GM23248 (cell line): Measurements from ENCODE around the gene SGPP2. TPM values are rescaled to one million over a fixed set of nuclear protein-coding genes. Genes with fewer than 3 reads are reported as not detected.

Experiments
- DNase-seq: peaks from one replicate; pipeline ENCODE4 v3.0.0-alpha.2; 2015
- H2AFZ ChIP-seq: fragments of 200-600 bp; sonication (generic); 2 replicates; pipeline ENCODE4 v1.6.1; 2016; ENCODE audit warnings: antibody characterized with exemption
- H3F3A ChIP-seq: fragments of 200-600 bp; sonication (generic); 2 replicates; pipeline ENCODE4 v1.6.1; 2016; ENCODE audit warnings: mild to moderate bottlenecking, antibody characterized with exemption, mixed run types; ENCODE audit not compliant: insufficient read depth
- H3K27ac ChIP-seq: fragments of 200-600 bp; sonication (generic); 2 replicates; pipeline ENCODE4 v1.5.1; 2016; ENCODE audit warnings: mild to moderate bottlenecking
- H3K27me3 ChIP-seq: fragments of 200-600 bp; sonication (generic); replicated peaks from 2 replicates; pipeline ENCODE4 v1.6.1; 2016; ENCODE audit warnings: mild to moderate bottlenecking; ENCODE audit not compliant: insufficient read depth
- H3K36me3 ChIP-seq: fragments of 200-600 bp; sonication (generic); 2 replicates; pipeline ENCODE4 v1.6.1; 2016; ENCODE audit warnings: low read depth, mild to moderate bottlenecking
- H3K4me1 ChIP-seq: fragments of 200-600 bp; sonication (generic); 2 replicates; pipeline ENCODE4 v1.6.1; 2016; ENCODE audit warnings: mild to moderate bottlenecking; ENCODE audit not compliant: insufficient read depth
- H3K4me2 ChIP-seq: fragments of 200-600 bp; sonication (generic); one replicate; pipeline ENCODE4 v1.6.1; 2016; ENCODE audit warnings: mild to moderate bottlenecking; ENCODE audit not compliant: unreplicated experiment
- H3K4me3 ChIP-seq: fragments of 200-600 bp; sonication (generic); 2 replicates; pipeline ENCODE4 v1.5.1; 2016; ENCODE audit warnings: mild to moderate bottlenecking
- H3K79me2 ChIP-seq: fragments of 200-600 bp; sonication (generic); 2 replicates; pipeline ENCODE4 v1.6.1; 2016; ENCODE audit warnings: mild to moderate bottlenecking; ENCODE audit not compliant: insufficient read depth
- H3K9ac ChIP-seq: fragments of 200-600 bp; sonication (generic); 2 replicates; pipeline ENCODE4 v1.6.1; 2016; ENCODE audit warnings: mild to moderate bottlenecking
- H3K9me2 ChIP-seq: fragments of 200-600 bp; sonication (generic); 2 replicates; pipeline ENCODE4 v1.6.1; 2016; ENCODE audit warnings: mixed run types, mild to moderate bottlenecking, moderate library complexity; ENCODE audit not compliant: insufficient read depth
- H3K9me3 ChIP-seq: fragments of 200-600 bp; sonication (generic); one replicate; pipeline ENCODE4 v1.6.1; 2017; ENCODE audit warnings: low read depth
- H4K20me1 ChIP-seq: fragments of 200-600 bp; sonication (generic); 2 replicates; pipeline ENCODE4 v1.6.0; 2016; ENCODE audit not compliant: insufficient read depth
- EZH2 ChIP-seq: fragments of 200-600 bp; sonication (generic); IDR thresholded peaks from 2 replicates; pipeline ENCODE4 v1.6.1; 2018; ENCODE audit warnings: antibody characterized with exemption, mild to moderate bottlenecking; ENCODE audit not compliant: insufficient read depth, poor library complexity, severe bottlenecking
- EZH2phosphoT487 ChIP-seq: fragments of 200-600 bp; sonication (generic); IDR thresholded peaks from 2 replicates; pipeline ENCODE4 v1.6.1; 2018; ENCODE audit warnings: antibody characterized with exemption, moderate library complexity, mild to moderate bottlenecking, low read depth; ENCODE audit not compliant: insufficient read depth
- WGBS, 2 experiments: methylation state at CpG; one replicate each; pipeline ENCODE4 v1.1.6; 2015 to 2017; ENCODE audit warnings: low lambda C conversion rate in 2 of 2, low coverage in 1 of 2; ENCODE audit errors: missing lambda C conversion rate in 2 of 2; 5-methylcytosine and 5-hydroxymethylcytosine counted together
- in situ Hi-C: fragments of 300-500 bp; cut with MboI; formaldehyde crosslinking; loops from 2 replicates; pipeline ENCODE4 v1.15.0; 2020
- polyA plus RNA-seq: library from polyadenylated mRNA; unstranded; fragments of >200 nt; fragmentation: Nextera tagmentation; extraction: Ambion mirVana; gene quantifications from 2 replicates; pipeline ENCODE4 v1.2.1, GENCODE V29; 2016
- total RNA-seq: library from RNA; depleted of rRNA; stranded (reverse); fragments of >200 nt; shearing (Covaris generic); gene quantifications from 2 replicates; pipeline ENCODE4 v1.2.3, GENCODE V29; 2014

Gene SGPP2
- total and polyA plus RNA-seq, 2 experiments from 2014 or later = not detected

DNA sequence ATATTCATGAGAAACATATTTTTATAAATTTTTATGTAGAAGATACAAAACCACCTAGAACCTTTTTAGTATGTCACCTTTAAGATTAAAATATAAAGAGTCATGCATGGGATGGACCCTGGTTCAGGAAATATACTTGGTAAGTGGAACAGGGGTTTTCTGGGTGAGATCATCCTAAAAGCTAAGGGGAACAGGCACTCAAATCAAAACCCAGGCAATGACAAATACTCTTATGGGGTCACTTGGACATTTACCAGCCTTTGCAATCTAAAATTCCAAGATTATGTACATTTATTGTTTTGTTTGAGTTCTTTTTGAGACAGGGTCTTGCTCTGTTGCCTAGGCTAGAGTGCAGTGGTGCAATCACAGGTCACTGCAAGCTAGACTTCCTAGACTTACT lies 65.8 kb downstream of the SGPP2 start:
- Histone ChIP-seq H3K4me3 (no peak overlapping the region), H3K36me3 (no peaks in the 10 kb centered on the region), H4K20me1 (no peaks in the 10 kb centered on the region), H3K27ac (no peak overlapping the region), H3K9me2 (no peaks in the 10 kb centered on the region), H3K9me3 (no peaks in the 10 kb centered on the region), H3K79me2 (no peaks in the 10 kb centered on the region), H3F3A (no peaks in the 10 kb centered on the region), H2AFZ (no peak overlapping the region), H3K27me3 (peaks cover 3% of the 10 kb centered on the region; the same call in 1 of the 2 replicates), H3K4me2 (no peak overlapping the region), H3K9ac (no peak overlapping the region), H3K4me1 (no peaks in the 10 kb centered on the region)
- in situ Hi-C loops = no loop called here
- DNase-seq = no peak
- no peak for TF ChIP-seq EZH2phosphoT487
- TF ChIP-seq EZH2 = no peak

- H3K79me2 ChIP-seq = no peaks in the 10 kb centered on the region
- no peaks in the 10 kb centered on the region for H3K36me3 ChIP-seq
- H3F3A ChIP-seq = no peaks in the 10 kb centered on the region
- H4K20me1 ChIP-seq = no peaks in the 10 kb centered on the region
- in situ Hi-C loops = no loop called here
- DNase-seq = no peak
- H3K9me3 ChIP-seq = no peaks in the 10 kb centered on the region
- no peak overlapping the region for H3K4me3 ChIP-seq
- no peak overlapping the region for H2AFZ ChIP-seq
- H3K27me3 ChIP-seq = peaks cover 3% of the 10 kb centered on the region; the same call in 1 of the 2 replicates
- TF ChIP-seq EZH2phosphoT487 (no peak), EZH2 (no peak)
- H3K27ac ChIP-seq = no peak overlapping the region
- no peaks in the 10 kb centered on the region for H3K4me1 ChIP-seq
- no peak overlapping the region for H3K4me2 ChIP-seq
- no peak overlapping the region for H3K9ac ChIP-seq
- no peaks in the 10 kb centered on the region for H3K9me2 ChIP-seq
Observed at GRCh38 chr2:222492683-222493082, 68.3 kb downstream of the SGPP2 start.

- H3K4me2 ChIP-seq = no peak overlapping the region
Observed at GRCh38 chr2:222494104-222494739, 69.9 kb downstream of the SGPP2 start.

DNA sequence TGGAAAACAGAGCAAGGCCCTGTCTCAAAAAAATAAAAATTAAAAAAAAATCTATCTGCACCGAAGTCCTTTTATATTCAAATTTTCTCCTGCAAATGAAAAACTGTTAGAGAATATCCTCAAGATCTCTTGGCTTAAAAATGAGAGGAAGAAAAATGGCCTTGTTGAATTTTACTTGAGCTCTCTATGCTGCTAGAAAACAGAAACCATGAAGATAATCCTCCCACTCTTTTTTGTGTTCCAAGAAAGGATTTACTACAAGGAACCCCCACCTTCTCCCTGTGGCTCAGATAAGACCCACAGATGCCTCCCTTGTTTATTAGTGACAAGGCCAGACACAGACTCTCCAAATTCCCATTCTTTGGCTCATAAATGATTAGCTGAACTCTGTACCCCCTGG lies 71.0 kb downstream of the SGPP2 start:
- Histone ChIP-seq H3F3A (no peaks in the 10 kb centered on the region), H3K9ac (no peak overlapping the region), H3K36me3 (no peaks in the 10 kb centered on the region), H3K9me2 (no peaks in the 10 kb centered on the region), H3K27me3 (no peaks in the 10 kb centered on the region), H3K4me2 (no peak overlapping the region), H2AFZ (no peak overlapping the region), H3K9me3 (no peaks in the 10 kb centered on the region), H3K4me3 (no peak overlapping the region), H3K4me1 (no peaks in the 10 kb centered on the region), H3K27ac (no peak overlapping the region), H4K20me1 (no peaks in the 10 kb centered on the region), H3K79me2 (no peaks in the 10 kb centered on the region)
- TF ChIP-seq EZH2phosphoT487 = no peak
- no peak for TF ChIP-seq EZH2
- WGBS, 2 experiments = 3 to 13% methylated on average over 1 of the region's 1 CpG
- in situ Hi-C loops = no loop called here
- DNase-seq = no peak

More at GRCh38 chr2:222494104-222494739, 69.9 kb downstream of the SGPP2 start:
- Histone ChIP-seq H3K9ac (no peak overlapping the region), H3K9me2 (no peaks in the 10 kb centered on the region), H2AFZ (no peak overlapping the region), H3K4me1 (no peaks in the 10 kb centered on the region), H3K27me3 (no peaks in the 10 kb centered on the region), H3K36me3 (no peaks in the 10 kb centered on the region), H3K79me2 (no peaks in the 10 kb centered on the region), H3F3A (no peaks in the 10 kb centered on the region), H3K9me3 (no peaks in the 10 kb centered on the region), H3K27ac (no peak overlapping the region), H4K20me1 (no peaks in the 10 kb centered on the region), H3K4me3 (no peak overlapping the region)
- TF ChIP-seq EZH2 (no peak), EZH2phosphoT487 (no peak)
- in situ Hi-C loops = no loop called here
- WGBS, 2 experiments = 24 to 28% methylated on average over 11 of the region's 11 CpGs
- DNase-seq = no peak

GRCh38 chr2:222499226-222499625 lies 74.9 kb downstream of the SGPP2 start:
- H3K9me2 ChIP-seq = no peaks in the 10 kb centered on the region
- H3K79me2 ChIP-seq = no peaks in the 10 kb centered on the region
- H3K9ac ChIP-seq = no peak overlapping the region
- TF ChIP-seq EZH2 (no peak), EZH2phosphoT487 (no peak)
- DNase-seq = no peak
- H3F3A ChIP-seq = no peaks in the 10 kb centered on the region
- no peak overlapping the region for H3K4me3 ChIP-seq
- H2AFZ ChIP-seq = no peak overlapping the region
- in situ Hi-C loops = no loop called here
- H4K20me1 ChIP-seq = no peaks in the 10 kb centered on the region
- no peak overlapping the region for H3K27ac ChIP-seq
- no peaks in the 10 kb centered on the region; the same call in none of the 2 replicates for H3K27me3 ChIP-seq
- H3K9me3 ChIP-seq = no peaks in the 10 kb centered on the region
- H3K36me3 ChIP-seq = no peaks in the 10 kb centered on the region
- 26 to 28% methylated on average over 3 of the region's 3 CpGs for WGBS, 2 experiments
- no peaks in the 10 kb centered on the region for H3K4me1 ChIP-seq
- H3K4me2 ChIP-seq = no peak overlapping the region
